Ramos (cell line): ENCODE results near the gene SYNPR.

ENCODE experiments used
- in situ Hi-C: fragments of 300-500 bp; cut with MboI; formaldehyde crosslinking; loops from one replicate; pipeline ENCODE4 v1.14.3; 2022; ENCODE audit warnings: low sequenced_read_pairs; ENCODE audit not compliant: unreplicated experiment

Gene SYNPR

GRCh38 chr3:63519426-63519825 lies 241.3 kb downstream of the SYNPR start:
- in situ Hi-C loops = no loop called here

- in situ Hi-C loops = no loop called here
Measured at GRCh38 chr3:63521657-63522056, 243.5 kb downstream of the SYNPR start.

GRCh38 chr3:63523100-63523499 lies 245.0 kb downstream of the SYNPR start:
- in situ Hi-C loops = no loop called here

DNA sequence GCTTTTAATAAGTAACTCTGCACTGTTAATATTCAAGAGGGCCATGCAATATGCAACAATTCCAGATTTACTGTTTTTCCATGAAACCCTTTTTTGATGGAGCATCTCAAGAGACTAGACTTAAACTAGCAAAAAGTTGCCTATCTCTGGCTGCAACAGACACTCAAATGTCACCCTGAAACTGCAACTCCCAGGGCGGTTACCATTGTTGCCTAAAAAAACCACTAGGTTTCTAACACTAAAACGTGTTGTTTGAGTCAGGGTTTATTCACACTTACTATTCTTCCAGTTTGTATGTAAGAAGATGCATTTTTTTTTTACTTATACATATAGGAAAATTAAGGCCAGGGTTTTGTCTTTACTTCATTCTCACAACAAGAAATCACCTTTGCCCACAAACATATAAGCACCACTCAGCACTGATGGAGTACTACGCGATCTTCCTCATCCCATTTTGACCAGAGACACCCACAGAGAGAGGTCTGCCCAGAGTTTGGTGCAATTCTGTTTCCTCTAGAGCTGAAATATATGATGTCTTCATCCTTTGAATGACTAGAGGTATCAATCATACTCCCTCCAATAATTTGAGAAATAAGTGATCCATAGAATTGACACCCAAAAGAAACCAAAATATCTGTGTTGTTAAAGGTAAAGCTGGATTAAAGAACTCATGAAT lies 250.4 kb downstream of the SYNPR start:
- in situ Hi-C loops = no loop called here

DNA sequence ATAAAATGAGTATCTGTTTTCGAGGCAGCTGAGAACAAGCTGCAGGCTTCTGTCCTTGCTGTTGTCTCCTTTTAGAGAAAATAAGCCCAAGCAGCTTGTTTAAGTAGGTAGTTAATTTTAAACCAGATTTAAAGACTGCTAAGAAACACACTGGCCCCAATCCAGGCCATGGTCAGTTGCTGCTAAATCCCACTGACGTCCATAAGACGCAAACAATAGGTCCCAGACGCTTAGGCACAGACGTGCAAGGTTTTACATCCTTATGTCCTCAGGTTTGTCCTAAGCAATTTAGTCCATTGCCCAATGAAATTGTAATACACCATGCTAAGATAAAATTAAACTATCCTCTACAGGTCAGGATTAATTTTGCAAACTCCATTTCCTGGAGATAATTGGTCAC lies 254.4 kb downstream of the SYNPR start:
- in situ Hi-C loops = no loop called here

DNA sequence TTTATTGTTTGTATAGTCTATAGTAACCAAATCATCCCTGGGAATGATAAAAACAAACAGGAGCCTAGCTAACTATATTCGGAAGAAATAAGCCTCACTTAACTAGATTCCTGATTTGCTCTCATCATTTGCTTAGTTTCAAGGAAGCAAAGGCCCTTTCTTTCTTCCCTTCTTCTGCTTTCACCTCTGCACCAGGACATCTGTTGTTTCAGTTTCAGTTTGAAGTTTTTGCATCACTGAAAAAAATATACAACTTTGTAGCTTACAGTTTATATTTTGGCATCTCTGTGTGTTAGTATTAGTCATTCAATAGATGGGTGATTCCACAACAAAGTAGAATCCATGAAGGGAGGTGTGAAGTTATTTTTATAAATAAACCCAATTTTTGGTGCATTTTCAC lies 260.8 kb downstream of the SYNPR start:
- in situ Hi-C loops = no loop called here

DNA sequence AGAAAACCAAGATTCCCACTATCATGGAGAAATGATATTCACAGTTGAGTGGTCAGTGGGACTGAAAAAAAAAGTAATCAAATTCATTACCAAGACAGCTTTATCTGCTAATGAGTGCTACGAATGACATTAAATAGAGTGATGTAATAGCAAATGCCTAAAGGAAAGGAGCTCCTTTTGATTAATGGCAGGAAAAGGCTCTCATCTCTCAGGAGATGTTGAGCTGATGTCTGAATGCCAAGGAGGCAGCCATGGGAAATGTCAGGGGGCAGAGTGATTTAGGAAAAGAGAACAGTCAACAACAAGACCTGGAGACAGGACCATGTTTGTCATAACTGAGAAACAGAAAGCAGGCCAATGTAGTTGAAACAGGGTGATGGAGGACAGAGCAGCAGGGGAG lies 277.7 kb downstream of the SYNPR start:
- in situ Hi-C loops = no loop called here

GRCh38 chr3:63556401-63556800 lies 278.3 kb downstream of the SYNPR start:
- in situ Hi-C loops = no loop called here

GRCh38 chr3:63557912-63558311 lies 279.8 kb downstream of the SYNPR start:
- in situ Hi-C loops = no loop called here

GRCh38 chr3:63559884-63560283 lies 281.8 kb downstream of the SYNPR start:
- in situ Hi-C loops = no loop called here

DNA sequence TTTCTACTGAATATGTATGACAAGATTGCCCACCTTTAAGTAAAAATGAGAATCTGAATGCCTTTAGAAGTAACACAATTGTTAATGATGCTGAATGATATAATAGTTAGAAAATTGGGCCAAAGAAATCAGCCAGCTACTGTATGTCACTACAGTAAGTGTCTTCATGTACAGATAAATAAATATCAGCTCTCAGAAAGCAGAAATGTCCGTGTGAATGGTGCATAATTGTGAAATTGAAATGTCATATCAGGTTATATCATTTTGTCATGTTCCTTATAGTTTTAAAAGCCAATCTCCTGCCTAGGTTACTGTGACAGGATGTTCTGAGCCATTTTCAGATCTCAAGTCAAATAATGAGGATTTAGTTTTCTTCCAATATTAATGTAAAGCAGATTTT lies 283.8 kb downstream of the SYNPR start:
- in situ Hi-C loops = no loop called here

DNA sequence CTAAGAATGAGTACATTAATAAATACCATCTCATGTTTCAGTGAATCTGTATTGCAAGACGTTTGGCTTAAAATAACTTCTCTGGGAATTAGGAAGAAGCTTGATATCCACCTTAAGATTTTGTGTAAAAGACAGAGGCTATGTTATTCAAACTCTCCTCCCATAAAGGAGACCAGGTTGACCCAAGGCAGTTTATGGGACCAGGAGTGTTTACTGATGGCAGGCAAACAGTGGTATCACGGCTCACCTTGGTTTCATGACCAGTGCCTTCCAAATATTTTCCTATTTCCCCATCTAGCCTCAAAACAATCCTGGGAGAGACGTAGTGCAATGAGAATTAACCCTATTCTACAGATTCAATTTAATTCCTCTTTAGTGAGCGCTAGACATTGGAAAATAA lies 284.2 kb downstream of the SYNPR start:
- in situ Hi-C loops = no loop called here

DNA sequence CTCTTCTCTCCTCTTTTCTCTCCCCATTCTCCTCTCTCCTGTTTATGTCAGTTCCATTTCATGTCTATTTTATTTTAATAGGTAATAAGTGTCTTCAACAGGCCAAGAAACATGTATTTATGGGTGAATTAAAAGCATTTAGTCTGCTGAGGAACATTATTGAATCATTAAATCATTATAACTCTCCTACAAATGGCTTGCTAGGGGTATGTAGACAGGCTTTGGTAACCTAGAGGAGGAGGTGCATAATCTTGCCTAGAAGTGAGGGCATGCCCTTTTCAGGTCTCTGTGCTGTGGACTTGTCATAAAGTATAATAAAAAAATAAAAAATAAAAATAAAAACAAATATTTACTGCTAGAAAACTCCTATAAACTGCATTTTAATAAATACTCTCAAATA lies 285.5 kb downstream of the SYNPR start:
- in situ Hi-C loops = no loop called here

- in situ Hi-C loops = no loop called here
Measured at GRCh38 chr3:63565220-63565619, 287.1 kb downstream of the SYNPR start.

- in situ Hi-C loops = no loop called here
Measured at GRCh38 chr3:63571682-63572081, 293.6 kb downstream of the SYNPR start.

- in situ Hi-C loops = no loop called here
Measured at GRCh38 chr3:63576846-63577245, 298.7 kb downstream of the SYNPR start.

DNA sequence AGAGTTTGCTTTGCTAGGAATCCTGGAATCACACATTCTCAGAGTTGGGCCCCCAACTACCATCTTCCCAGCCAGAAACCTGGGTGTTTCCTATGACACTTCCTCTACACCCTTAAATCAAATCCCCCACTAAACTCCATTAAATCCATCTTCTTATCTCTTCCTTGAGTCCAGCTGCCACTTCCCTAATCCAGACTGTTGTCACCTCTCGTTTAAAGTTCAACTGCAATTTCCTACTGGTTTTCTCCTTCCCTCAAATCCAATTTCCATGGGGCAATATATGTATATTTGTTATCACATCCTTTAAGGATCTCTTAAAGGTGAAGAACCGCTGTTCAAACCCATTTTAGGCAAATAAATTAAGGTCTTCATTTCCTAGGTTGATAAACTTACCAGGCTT lies 300.8 kb downstream of the SYNPR start:
- in situ Hi-C loops = no loop called here

DNA sequence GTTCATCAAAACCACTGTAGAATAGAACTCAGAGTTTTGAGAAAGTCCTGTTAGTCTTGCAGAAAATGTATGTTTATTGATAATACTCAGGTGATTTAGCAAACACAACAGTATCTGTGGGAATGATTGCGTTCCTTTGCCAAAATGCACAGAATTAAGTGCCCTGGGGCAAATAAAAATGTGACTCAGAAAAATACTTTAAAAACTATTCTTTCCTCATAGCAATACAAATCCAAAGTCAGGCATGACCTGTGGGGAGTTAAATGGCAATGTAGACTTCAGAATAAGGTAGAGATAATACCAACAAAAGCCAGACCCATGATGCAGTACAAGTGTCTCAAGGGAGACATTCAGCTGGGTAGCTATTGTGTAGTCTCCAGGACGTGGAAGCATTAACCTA lies 302.0 kb downstream of the SYNPR start:
- in situ Hi-C loops = no loop called here

- in situ Hi-C loops = no loop called here
Measured at GRCh38 chr3:63582943-63583500, 304.9 kb downstream of the SYNPR start.

GRCh38 chr3:63584681-63585080 lies 306.6 kb downstream of the SYNPR start:
- in situ Hi-C loops = no loop called here

DNA sequence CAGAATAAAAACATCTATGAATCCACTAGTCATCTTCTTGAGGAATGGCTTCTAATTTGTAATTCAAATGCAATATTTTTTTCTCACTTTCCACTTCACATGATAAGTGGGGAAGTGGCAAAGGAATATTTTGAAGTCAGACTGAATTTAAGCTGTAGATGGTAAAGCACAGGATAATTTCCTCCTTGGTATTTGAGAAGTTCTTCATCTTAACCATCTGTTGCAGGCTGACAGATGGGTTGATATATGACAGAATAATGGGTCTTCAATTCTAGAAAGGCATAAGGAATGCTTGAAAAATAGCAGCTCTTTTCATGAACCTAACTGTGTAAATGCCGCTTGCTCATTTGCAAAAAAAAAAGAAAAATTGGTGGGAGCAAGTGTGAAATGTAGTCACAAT lies 307.8 kb downstream of the SYNPR start:
- in situ Hi-C loops = no loop called here

DNA sequence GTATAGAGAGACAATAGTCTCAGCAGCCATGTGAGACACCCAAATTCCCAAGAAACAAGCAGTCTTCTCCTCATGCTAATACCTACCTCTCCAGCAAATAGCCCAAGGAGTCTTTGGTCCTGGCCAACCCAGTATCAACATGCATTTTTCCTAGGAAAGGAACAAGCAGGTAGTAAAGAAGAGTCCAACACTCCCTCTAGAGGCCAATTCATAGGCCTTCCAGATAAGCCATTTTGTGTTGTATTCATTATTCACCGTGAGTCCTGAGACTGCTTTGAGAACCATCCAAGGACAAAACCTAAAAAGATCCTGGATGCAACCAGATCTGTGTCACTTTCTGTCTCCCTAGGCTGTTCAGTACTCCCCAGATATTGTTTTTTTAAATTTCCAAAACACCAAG lies 310.8 kb downstream of the SYNPR start:
- in situ Hi-C loops = no loop called here
